H9 (cell line): ENCODE data around the gene RCAN1. TPM values are rescaled to one million over a fixed set of nuclear protein-coding genes. Genes with fewer than 3 reads are reported as not detected.

Experiments
- DNase-seq: peaks from one replicate; pipeline ENCODE4 v3.0.0-alpha.2; 2017
- H2AFZ ChIP-seq: one replicate; pipeline ENCODE4 v1.6.1; 2013; ENCODE audit warnings: mild to moderate bottlenecking, low read length, control low read depth, moderate library complexity
- H2AK5ac ChIP-seq: 2 replicates; pipeline ENCODE4 v1.6.1; 2013; ENCODE audit warnings: low read length, control low read depth, mixed read lengths; ENCODE audit not compliant: insufficient read length
- H2BK120ac ChIP-seq: one replicate; pipeline ENCODE4 v1.6.1; 2013; ENCODE audit warnings: low read depth, mild to moderate bottlenecking, low read length, control low read depth, inconsistent platforms; ENCODE audit not compliant: poor library complexity, severe bottlenecking
- H2BK12ac ChIP-seq: 2 replicates; pipeline ENCODE4 v1.6.1; 2013; ENCODE audit warnings: low read length, control low read depth, mixed read lengths, low read depth; ENCODE audit not compliant: insufficient read length
- H2BK15ac ChIP-seq: 2 replicates; pipeline ENCODE4 v1.6.1; 2013; ENCODE audit warnings: low read depth, low read length, control low read depth
- H2BK20ac ChIP-seq: one replicate; pipeline ENCODE4 v1.6.1; 2013; ENCODE audit warnings: low read depth, mild to moderate bottlenecking, low read length, control low read depth, inconsistent platforms; ENCODE audit not compliant: poor library complexity, severe bottlenecking
- H2BK5ac ChIP-seq: 2 replicates; pipeline ENCODE4 v1.6.1; 2013; ENCODE audit warnings: low read length, control low read depth, mixed read lengths; ENCODE audit not compliant: insufficient read length
- H3K14ac ChIP-seq: 2 replicates; pipeline ENCODE4 v1.6.1; 2013; ENCODE audit warnings: low read length, control low read depth; ENCODE audit not compliant: insufficient read depth
- H3K18ac ChIP-seq: 2 replicates; pipeline ENCODE4 v1.6.1; 2013; ENCODE audit warnings: low read depth, mild to moderate bottlenecking, mixed read lengths, low read length, control low read depth; ENCODE audit not compliant: insufficient read length
- H3K23ac ChIP-seq: 2 replicates; pipeline ENCODE4 v1.6.1; 2013; ENCODE audit warnings: low read length, control low read depth, mixed read lengths, low read depth; ENCODE audit not compliant: insufficient read length
- H3K23me2 ChIP-seq: 2 replicates; pipeline ENCODE4 v1.6.1; 2013; ENCODE audit warnings: low read depth, mild to moderate bottlenecking, mixed read lengths, low read length, control low read depth; ENCODE audit not compliant: insufficient read length, poor library complexity, severe bottlenecking
- H3K27ac ChIP-seq: 2 replicates; pipeline ENCODE4 v1.5.1; 2013; ENCODE audit warnings: low read length, control low read depth, mixed read lengths, low read depth; ENCODE audit not compliant: insufficient read length
- H3K27me3 ChIP-seq: 2 replicates; pipeline ENCODE4 v1.6.1; 2013; ENCODE audit warnings: low read length, control low read depth, inconsistent platforms; ENCODE audit not compliant: insufficient read depth
- H3K4ac ChIP-seq: 2 replicates; pipeline ENCODE4 v1.6.1; 2013; ENCODE audit warnings: low read depth, mild to moderate bottlenecking, control low read depth, inconsistent platforms, low read length, moderate library complexity
- H3K4me1 ChIP-seq: 2 replicates; pipeline ENCODE4 v1.6.1; 2013; ENCODE audit warnings: low read length, control low read depth, inconsistent platforms; ENCODE audit not compliant: insufficient read depth
- H3K4me2 ChIP-seq: 2 replicates; pipeline ENCODE4 v1.6.1; 2013; ENCODE audit warnings: low read length, control low read depth, mixed read lengths; ENCODE audit not compliant: insufficient read length, insufficient read depth
- H3K56ac ChIP-seq: 2 replicates; pipeline ENCODE4 v1.6.1; 2013; ENCODE audit warnings: low read depth, mild to moderate bottlenecking, mixed read lengths, low read length, control low read depth; ENCODE audit not compliant: insufficient read length
- H3K79me1 ChIP-seq: 2 replicates; pipeline ENCODE4 v1.6.1; 2013; ENCODE audit warnings: low read depth, mild to moderate bottlenecking, moderate library complexity, low read length, control low read depth, inconsistent platforms; ENCODE audit not compliant: insufficient read depth, poor library complexity, severe bottlenecking
- H3K79me2 ChIP-seq: 2 replicates; pipeline ENCODE4 v1.6.1; 2013; ENCODE audit warnings: low read length, control low read depth, inconsistent platforms; ENCODE audit not compliant: insufficient read depth
- H3K9ac ChIP-seq: 2 replicates; pipeline ENCODE4 v1.6.1; 2013; ENCODE audit warnings: low read length, control low read depth, mixed read lengths; ENCODE audit not compliant: insufficient read length; ENCODE audit errors: extremely low read depth
- H3K9me3 ChIP-seq: one replicate; pipeline ENCODE4 v1.6.1; 2013; ENCODE audit warnings: low read depth, low read length, inconsistent platforms; ENCODE audit not compliant: control insufficient read depth
- H3T11ph ChIP-seq: one replicate; pipeline ENCODE4 v1.6.1; 2013; ENCODE audit warnings: mild to moderate bottlenecking, low read length, control low read depth, inconsistent platforms
- H4K20me1 ChIP-seq: one replicate; pipeline ENCODE4 v1.6.1; 2013; ENCODE audit not compliant: control insufficient read depth, insufficient read length, insufficient read depth
- H4K5ac ChIP-seq: 2 replicates; pipeline ENCODE4 v1.6.1; 2013; ENCODE audit warnings: low read depth, mild to moderate bottlenecking, mixed read lengths, low read length, control low read depth; ENCODE audit not compliant: insufficient read length
- H4K8ac ChIP-seq: replicated peaks from 2 replicates; pipeline ENCODE4 v1.6.1; 2013; ENCODE audit warnings: low read length, control low read depth, mixed read lengths, low read depth; ENCODE audit not compliant: insufficient read length
- H4K91ac ChIP-seq: 2 replicates; pipeline ENCODE4 v1.6.1; 2013; ENCODE audit warnings: low read depth, mild to moderate bottlenecking, moderate library complexity, mixed read lengths, low read length, control low read depth; ENCODE audit not compliant: insufficient read length
- H3K27ac Mint-ChIP-seq, 3 experiments: 2 replicates in 2 of 3; 3 replicates in 1 of 3; pipeline ENCODE4 v1.8.0; 2020 to 2021; ENCODE audit warnings: mixed read lengths in 3 of 3, mild to moderate bottlenecking in 1 of 3, moderate library complexity in 1 of 3
- H3K27me3 Mint-ChIP-seq: 2 replicates; pipeline ENCODE4 v1.8.0; 2021; ENCODE audit warnings: low read depth, mild to moderate bottlenecking, moderate library complexity, mixed read lengths
- H3K36me3 Mint-ChIP-seq, 3 experiments: 2 replicates in 2 of 3; 3 replicates in 1 of 3; pipeline ENCODE4 v1.8.0; 2020 to 2021; ENCODE audit warnings: low read depth in 3 of 3, mixed read lengths in 3 of 3; ENCODE audit not compliant: insufficient read depth in 1 of 3
- H3K4me1 Mint-ChIP-seq, 2 experiments: 2 replicates each; pipeline ENCODE4 v1.8.0; 2020; ENCODE audit warnings: mixed read lengths in 2 of 2
- H3K4me3 Mint-ChIP-seq, 2 experiments: 2 replicates in 1 of 2; 3 replicates in 1 of 2; pipeline ENCODE4 v1.8.0; 2020 to 2021; ENCODE audit warnings: mild to moderate bottlenecking in 2 of 2, mixed read lengths in 2 of 2, moderate library complexity in 1 of 2
- H3K9me3 Mint-ChIP-seq, 2 experiments: 2 replicates in 1 of 2; 3 replicates in 1 of 2; pipeline ENCODE4 v1.8.0; 2020; ENCODE audit warnings: mild to moderate bottlenecking in 2 of 2, mixed read lengths in 2 of 2, moderate library complexity in 1 of 2
- CTCF ChIP-seq: fragments of 200-600 bp; sonication (generic); conservative IDR thresholded peaks from 3 replicates; pipeline ENCODE4 v1.8.0; 2021; ENCODE audit warnings: antibody characterized with exemption, mild to moderate bottlenecking
- WGBS: extraction: QIAGEN DNeasy Blood & Tissue Kit; methylation state at CpG from one replicate; pipeline ENCODE4 v1.1.7; 2013; ENCODE audit warnings: missing lambda C conversion rate, low lambda C conversion rate, mixed read lengths; ENCODE audit not compliant: insufficient read length; ENCODE audit errors: extremely low coverage; 5-methylcytosine and 5-hydroxymethylcytosine counted together
- total RNA-seq: library from RNA; stranded (reverse); gene quantifications from 2 replicates; pipeline ENCODE4 v1.2.1, GENCODE V29; 2021

RCAN1 gene
- total RNA-seq, 1 experiment from 2014 or later, result 7.0 TPM

- no peaks in the 10 kb centered on the region for H3K9me3 Mint-ChIP-seq
- H3K9ac ChIP-seq, result no peak overlapping the region
- no peak overlapping the region for H3K4me2 ChIP-seq
- H2BK20ac ChIP-seq, result no peak overlapping the region
- no peak overlapping the region for H2BK5ac ChIP-seq
- H3K27ac Mint-ChIP-seq, result no peak overlapping the region
- H3K79me2 ChIP-seq, result no peaks in the 10 kb centered on the region
- no peak overlapping the region for H3K18ac ChIP-seq
- no peak overlapping the region for H2BK12ac ChIP-seq
- no peaks in the 10 kb centered on the region for H3K9me3 ChIP-seq
- no peak overlapping the region; the same call in 1 of the 2 replicates for H3K4ac ChIP-seq
- H3K4me1 ChIP-seq, result peaks cover 4% of the 10 kb centered on the region; the same call in 1 of the 2 replicates
- H3K4me1 Mint-ChIP-seq, result peaks cover 9 to 10% of the 10 kb centered on the region in 2 experiments
- TF ChIP-seq CTCF, result no peak
- no peak for DNase-seq
- no peak overlapping the region for H4K91ac ChIP-seq
- H3K27me3 ChIP-seq, result no peaks in the 10 kb centered on the region
- WGBS, result no CpG with 5 or more reads among the region's 8 CpGs
- no peaks in the 10 kb centered on the region for H3K27me3 Mint-ChIP-seq
- H2BK120ac ChIP-seq, result no peak overlapping the region
- H3K36me3 Mint-ChIP-seq, result no peaks in the 10 kb centered on the region
- no peak overlapping the region for H3K14ac ChIP-seq
- no peak overlapping the region for H3K23ac ChIP-seq
- no peak overlapping the region for H3T11ph ChIP-seq
- no peaks in the 10 kb centered on the region for H4K20me1 ChIP-seq
- no peak overlapping the region for H3K4me3 Mint-ChIP-seq
- H2BK15ac ChIP-seq, result no peak overlapping the region
- no peak overlapping the region for H2AK5ac ChIP-seq
- H3K56ac ChIP-seq, result no peak overlapping the region
- no peaks in the 10 kb centered on the region for H3K23me2 ChIP-seq
- no peak overlapping the region for H3K27ac ChIP-seq
- no peaks in the 10 kb centered on the region for H3K79me1 ChIP-seq
- no peak overlapping the region for H4K5ac ChIP-seq
- H4K8ac ChIP-seq, result no peak overlapping the region
- H2AFZ ChIP-seq, result no peak overlapping the region
Measured at GRCh38 chr21:34595457-34595856, 19.5 kb downstream of the RCAN1 start.
